GM23338 (cell line): ENCODE data around the gene SCFD2. TPM values are rescaled to one million over a fixed set of nuclear protein-coding genes. Genes with fewer than 3 reads are reported as not detected.

ENCODE experiments used
- ATAC-seq: fragments of 200-7000 bp; cut with Tn5 transposase; 3 replicates; pipeline ENCODE4 v1.9.1; 2020
- DNase-seq: peaks from one replicate; pipeline ENCODE4 v3.0.0-alpha.2; 2015; ENCODE audit warnings: low spot score
- H2AFZ ChIP-seq: fragments of 200-600 bp; sonication (generic); 2 replicates; pipeline ENCODE4 v1.8.0; 2016; ENCODE audit warnings: antibody characterized with exemption, mild to moderate bottlenecking, moderate library complexity
- H3F3A ChIP-seq: fragments of 200-600 bp; sonication (generic); replicated peaks from 2 replicates; pipeline ENCODE4 v1.8.0; 2017; ENCODE audit warnings: antibody characterized with exemption, mixed run types, low read depth
- H3K27ac ChIP-seq: fragments of 200-600 bp; sonication (generic); 2 replicates; pipeline ENCODE4 v1.6.1; 2016; ENCODE audit warnings: low read depth
- H3K27me3 ChIP-seq: fragments of 200-600 bp; sonication (generic); 2 replicates; pipeline ENCODE4 v1.8.0; 2016; ENCODE audit warnings: mild to moderate bottlenecking, mixed run types, moderate library complexity; ENCODE audit not compliant: insufficient read depth
- H3K36me3 ChIP-seq: fragments of 200-600 bp; sonication (generic); 2 replicates; pipeline ENCODE4 v1.8.0; 2016; ENCODE audit warnings: mild to moderate bottlenecking; ENCODE audit not compliant: insufficient read depth
- H3K4me1 ChIP-seq: fragments of 200-600 bp; sonication (generic); 2 replicates; pipeline ENCODE4 v1.8.0; 2016; ENCODE audit warnings: mild to moderate bottlenecking, moderate library complexity; ENCODE audit not compliant: insufficient read depth
- H3K4me2 ChIP-seq: fragments of 200-600 bp; sonication (generic); 2 replicates; pipeline ENCODE4 v1.7.1; 2017; ENCODE audit warnings: mixed run types
- H3K4me3 ChIP-seq: fragments of 200-600 bp; sonication (generic); 2 replicates; pipeline ENCODE4 v1.6.1; 2016; ENCODE audit warnings: mixed run types
- H3K79me2 ChIP-seq: fragments of 200-600 bp; sonication (generic); replicated peaks from 2 replicates; pipeline ENCODE4 v1.8.0; 2017; ENCODE audit warnings: mild to moderate bottlenecking; ENCODE audit not compliant: insufficient read depth
- H3K9me2 ChIP-seq: fragments of 200-600 bp; sonication (generic); 2 replicates; pipeline ENCODE4 v1.8.0; 2017; ENCODE audit not compliant: insufficient read depth
- H4K20me1 ChIP-seq: fragments of 200-600 bp; sonication (generic); replicated peaks from 2 replicates; pipeline ENCODE4 v1.8.0; 2017; ENCODE audit warnings: mild to moderate bottlenecking; ENCODE audit not compliant: insufficient read depth
- H3K27ac Mint-ChIP-seq: 2 replicates; pipeline ENCODE4 v1.8.0; 2020; ENCODE audit warnings: inconsistent platforms, mild to moderate bottlenecking, moderate library complexity, mixed read lengths
- H3K27me3 Mint-ChIP-seq: 3 replicates; pipeline ENCODE4 v1.8.0; 2022; ENCODE audit warnings: low read depth, mild to moderate bottlenecking, moderate library complexity, mixed read lengths, inconsistent platforms; ENCODE audit not compliant: insufficient read depth, poor library complexity
- H3K36me3 Mint-ChIP-seq: 3 replicates; pipeline ENCODE4 v1.8.0; 2021; ENCODE audit warnings: low read depth, mild to moderate bottlenecking, inconsistent platforms, moderate library complexity, mixed read lengths
- H3K4me1 Mint-ChIP-seq: 3 replicates; pipeline ENCODE4 v1.8.0; 2020; ENCODE audit warnings: mild to moderate bottlenecking, inconsistent platforms, mixed read lengths
- H3K4me3 Mint-ChIP-seq: 3 replicates; pipeline ENCODE4 v1.8.0; 2021; ENCODE audit warnings: moderate library complexity, mild to moderate bottlenecking, inconsistent platforms, mixed read lengths
- H3K9me3 Mint-ChIP-seq: 3 replicates; pipeline ENCODE4 v1.8.0; 2020; ENCODE audit warnings: moderate library complexity, mild to moderate bottlenecking, inconsistent platforms, mixed read lengths
- CREB1 ChIP-seq: fragments of 250-450 bp; sonication (Bioruptor Pico); IDR thresholded peaks from 2 replicates; pipeline ENCODE4 v1.5.0; 2020; ENCODE audit warnings: low read depth, mild to moderate bottlenecking, moderate library complexity
- EZH2 ChIP-seq: fragments of 200-600 bp; sonication (generic); IDR thresholded peaks from one replicate; pipeline ENCODE4 v1.8.0; 2017; ENCODE audit warnings: antibody characterized with exemption, mild to moderate bottlenecking, low read depth; ENCODE audit not compliant: unreplicated experiment
- EZH2phosphoT487 ChIP-seq: fragments of 200-600 bp; sonication (generic); IDR thresholded peaks from one replicate; pipeline ENCODE4 v1.8.1; 2018; ENCODE audit warnings: antibody characterized with exemption; ENCODE audit not compliant: unreplicated experiment
- JUNB ChIP-seq: IDR thresholded peaks from one replicate; pipeline ENCODE4 v1.6.1; 2016; ENCODE audit warnings: antibody characterized with exemption; ENCODE audit not compliant: unreplicated experiment
- NANOG ChIP-seq: IDR thresholded peaks from 2 replicates; pipeline ENCODE4 v1.6.1; 2016; ENCODE audit warnings: antibody characterized with exemption, borderline replicate concordance
- POLR2AphosphoS5 ChIP-seq: IDR thresholded peaks from 2 replicates; pipeline ENCODE4 v1.6.1; 2016; ENCODE audit warnings: antibody characterized with exemption, low read depth
- REST ChIP-seq: IDR thresholded peaks from one replicate; pipeline ENCODE4 v1.6.1; 2018; ENCODE audit warnings: antibody characterized with exemption; ENCODE audit not compliant: unreplicated experiment
- STAT1 ChIP-seq: IDR thresholded peaks from one replicate; pipeline ENCODE4 v1.6.1; 2016; ENCODE audit warnings: antibody characterized with exemption; ENCODE audit not compliant: unreplicated experiment
- ZNF114 ChIP-seq: fragments of 250-450 bp; sonication (Bioruptor Pico); IDR thresholded peaks from 2 replicates; pipeline ENCODE4 v1.5.0; 2020; ENCODE audit warnings: mild to moderate bottlenecking, moderate library complexity
- ZNF331 ChIP-seq: fragments of 250-450 bp; sonication (Bioruptor Pico); IDR thresholded peaks from 2 replicates; pipeline ENCODE4 v1.5.0; 2020; ENCODE audit warnings: low read depth, mild to moderate bottlenecking, moderate library complexity
- polyA plus RNA-seq: library from polyadenylated mRNA; unstranded; fragments of >200 nt; fragmentation: Nextera tagmentation; extraction: Ambion mirVana; gene quantifications from 2 replicates; pipeline ENCODE4 v1.2.1, GENCODE V29; 2016
- total RNA-seq: library from RNA; depleted of rRNA; stranded (reverse); fragments of >200 nt; shearing (Covaris generic); gene quantifications from 2 replicates; pipeline ENCODE4 v1.2.3, GENCODE V29; 2014
- TF ChIP-seq, protein P1 (sequence below): fragments of 250-450 bp; sonication (Bioruptor Pico); IDR thresholded peaks from 2 replicates; pipeline ENCODE4 v1.5.0; 2020; ENCODE audit warnings: mild to moderate bottlenecking, moderate library complexity
- TF ChIP-seq, protein P2 (sequence below), 2 experiments: fragments of 200-600 bp in 1 of 2; sonication (generic) in 1 of 2; conservative IDR thresholded peaks; 2 replicates each; pipeline versions ENCODE4 v1.5.1 to v1.6.1; 2016 to 2017; ENCODE audit warnings: antibody characterized with exemption in 2 of 2, low read depth in 2 of 2, mild to moderate bottlenecking in 2 of 2, moderate library complexity in 1 of 2
- TF ChIP-seq, protein P3 (sequence below): IDR thresholded peaks from 2 replicates; pipeline ENCODE4 v1.6.1; 2016; ENCODE audit warnings: antibody characterized with exemption

Gene SCFD2
- total and polyA plus RNA-seq, 2 experiments from 2014 or later, result 5.7 to 17.5 TPM

DNA sequence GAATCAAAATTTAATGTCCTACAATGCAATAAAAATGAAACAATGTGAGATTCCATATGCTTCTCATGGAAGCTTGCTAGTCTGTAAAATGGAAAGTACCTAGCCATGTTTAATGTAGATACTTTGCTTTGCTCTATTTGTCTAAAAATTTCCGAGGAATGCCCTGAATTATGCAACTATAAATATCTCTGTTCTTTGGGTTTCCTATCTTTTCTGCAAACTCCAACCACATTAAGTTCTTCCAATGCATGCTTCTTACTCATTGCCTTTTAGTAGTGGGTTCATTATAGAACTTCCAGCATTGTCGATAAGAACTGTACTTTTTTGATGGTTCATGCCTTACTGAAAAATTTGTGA, 325.4 kb downstream of the SCFD2 start:
- ATAC-seq, result no peak
- H3K4me3 ChIP-seq, result no peak overlapping the region
- no peak overlapping the region for H3K27ac ChIP-seq
- H2AFZ ChIP-seq, result no peak overlapping the region
- no peaks in the 10 kb centered on the region for H3K36me3 ChIP-seq
- no peak overlapping the region for H3K27ac Mint-ChIP-seq
- no peaks in the 10 kb centered on the region for H3K79me2 ChIP-seq
- no peaks in the 10 kb centered on the region for H3F3A ChIP-seq
- no peak overlapping the region for H3K4me2 ChIP-seq
- H3K9me2 ChIP-seq, result no peaks in the 10 kb centered on the region
- TF ChIP-seq, protein P1, sequence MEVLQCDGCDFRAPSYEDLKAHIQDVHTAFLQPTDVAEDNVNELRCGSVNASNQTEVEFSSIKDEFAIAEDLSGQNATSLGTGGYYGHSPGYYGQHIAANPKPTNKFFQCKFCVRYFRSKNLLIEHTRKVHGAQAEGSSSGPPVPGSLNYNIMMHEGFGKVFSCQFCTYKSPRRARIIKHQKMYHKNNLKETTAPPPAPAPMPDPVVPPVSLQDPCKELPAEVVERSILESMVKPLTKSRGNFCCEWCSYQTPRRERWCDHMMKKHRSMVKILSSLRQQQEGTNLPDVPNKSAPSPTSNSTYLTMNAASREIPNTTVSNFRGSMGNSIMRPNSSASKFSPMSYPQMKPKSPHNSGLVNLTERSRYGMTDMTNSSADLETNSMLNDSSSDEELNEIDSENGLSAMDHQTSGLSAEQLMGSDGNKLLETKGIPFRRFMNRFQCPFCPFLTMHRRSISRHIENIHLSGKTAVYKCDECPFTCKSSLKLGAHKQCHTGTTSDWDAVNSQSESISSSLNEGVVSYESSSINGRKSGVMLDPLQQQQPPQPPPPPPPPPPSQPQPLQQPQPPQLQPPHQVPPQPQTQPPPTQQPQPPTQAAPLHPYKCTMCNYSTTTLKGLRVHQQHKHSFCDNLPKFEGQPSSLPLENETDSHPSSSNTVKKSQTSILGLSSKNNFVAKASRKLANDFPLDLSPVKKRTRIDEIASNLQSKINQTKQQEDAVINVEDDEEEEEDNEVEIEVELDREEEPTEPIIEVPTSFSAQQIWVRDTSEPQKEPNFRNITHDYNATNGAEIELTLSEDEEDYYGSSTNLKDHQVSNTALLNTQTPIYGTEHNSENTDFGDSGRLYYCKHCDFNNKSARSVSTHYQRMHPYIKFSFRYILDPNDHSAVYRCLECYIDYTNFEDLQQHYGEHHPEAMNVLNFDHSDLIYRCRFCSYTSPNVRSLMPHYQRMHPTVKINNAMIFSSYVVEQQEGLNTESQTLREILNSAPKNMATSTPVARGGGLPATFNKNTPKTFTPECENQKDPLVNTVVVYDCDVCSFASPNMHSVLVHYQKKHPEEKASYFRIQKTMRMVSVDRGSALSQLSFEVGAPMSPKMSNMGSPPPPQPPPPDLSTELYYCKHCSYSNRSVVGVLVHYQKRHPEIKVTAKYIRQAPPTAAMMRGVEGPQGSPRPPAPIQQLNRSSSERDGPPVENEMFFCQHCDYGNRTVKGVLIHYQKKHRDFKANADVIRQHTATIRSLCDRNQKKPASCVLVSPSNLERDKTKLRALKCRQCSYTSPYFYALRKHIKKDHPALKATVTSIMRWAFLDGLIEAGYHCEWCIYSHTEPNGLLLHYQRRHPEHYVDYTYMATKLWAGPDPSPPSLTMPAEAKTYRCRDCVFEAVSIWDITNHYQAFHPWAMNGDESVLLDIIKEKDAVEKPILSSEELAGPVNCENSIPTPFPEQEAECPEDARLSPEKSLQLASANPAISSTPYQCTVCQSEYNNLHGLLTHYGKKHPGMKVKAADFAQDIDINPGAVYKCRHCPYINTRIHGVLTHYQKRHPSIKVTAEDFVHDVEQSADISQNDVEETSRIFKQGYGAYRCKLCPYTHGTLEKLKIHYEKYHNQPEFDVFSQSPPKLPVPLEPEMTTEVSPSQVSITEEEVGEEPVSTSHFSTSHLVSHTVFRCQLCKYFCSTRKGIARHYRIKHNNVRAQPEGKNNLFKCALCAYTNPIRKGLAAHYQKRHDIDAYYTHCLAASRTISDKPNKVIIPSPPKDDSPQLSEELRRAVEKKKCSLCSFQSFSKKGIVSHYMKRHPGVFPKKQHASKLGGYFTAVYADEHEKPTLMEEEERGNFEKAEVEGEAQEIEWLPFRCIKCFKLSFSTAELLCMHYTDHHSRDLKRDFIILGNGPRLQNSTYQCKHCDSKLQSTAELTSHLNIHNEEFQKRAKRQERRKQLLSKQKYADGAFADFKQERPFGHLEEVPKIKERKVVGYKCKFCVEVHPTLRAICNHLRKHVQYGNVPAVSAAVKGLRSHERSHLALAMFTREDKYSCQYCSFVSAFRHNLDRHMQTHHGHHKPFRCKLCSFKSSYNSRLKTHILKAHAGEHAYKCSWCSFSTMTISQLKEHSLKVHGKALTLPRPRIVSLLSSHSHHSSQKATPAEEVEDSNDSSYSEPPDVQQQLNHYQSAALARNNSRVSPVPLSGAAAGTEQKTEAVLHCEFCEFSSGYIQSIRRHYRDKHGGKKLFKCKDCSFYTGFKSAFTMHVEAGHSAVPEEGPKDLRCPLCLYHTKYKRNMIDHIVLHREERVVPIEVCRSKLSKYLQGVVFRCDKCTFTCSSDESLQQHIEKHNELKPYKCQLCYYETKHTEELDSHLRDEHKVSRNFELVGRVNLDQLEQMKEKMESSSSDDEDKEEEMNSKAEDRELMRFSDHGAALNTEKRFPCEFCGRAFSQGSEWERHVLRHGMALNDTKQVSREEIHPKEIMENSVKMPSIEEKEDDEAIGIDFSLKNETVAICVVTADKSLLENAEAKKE (CRISPR knock-in tag), result no peak
- no peak for TF ChIP-seq REST
- TF ChIP-seq POLR2AphosphoS5, result no peak
- no peak for TF ChIP-seq NANOG
- TF ChIP-seq ZNF331 (CRISPR knock-in tag), result no peak
- TF ChIP-seq EZH2phosphoT487, result no peak
- no peak for TF ChIP-seq ZNF114 (CRISPR knock-in tag)
- TF ChIP-seq, protein P2, sequence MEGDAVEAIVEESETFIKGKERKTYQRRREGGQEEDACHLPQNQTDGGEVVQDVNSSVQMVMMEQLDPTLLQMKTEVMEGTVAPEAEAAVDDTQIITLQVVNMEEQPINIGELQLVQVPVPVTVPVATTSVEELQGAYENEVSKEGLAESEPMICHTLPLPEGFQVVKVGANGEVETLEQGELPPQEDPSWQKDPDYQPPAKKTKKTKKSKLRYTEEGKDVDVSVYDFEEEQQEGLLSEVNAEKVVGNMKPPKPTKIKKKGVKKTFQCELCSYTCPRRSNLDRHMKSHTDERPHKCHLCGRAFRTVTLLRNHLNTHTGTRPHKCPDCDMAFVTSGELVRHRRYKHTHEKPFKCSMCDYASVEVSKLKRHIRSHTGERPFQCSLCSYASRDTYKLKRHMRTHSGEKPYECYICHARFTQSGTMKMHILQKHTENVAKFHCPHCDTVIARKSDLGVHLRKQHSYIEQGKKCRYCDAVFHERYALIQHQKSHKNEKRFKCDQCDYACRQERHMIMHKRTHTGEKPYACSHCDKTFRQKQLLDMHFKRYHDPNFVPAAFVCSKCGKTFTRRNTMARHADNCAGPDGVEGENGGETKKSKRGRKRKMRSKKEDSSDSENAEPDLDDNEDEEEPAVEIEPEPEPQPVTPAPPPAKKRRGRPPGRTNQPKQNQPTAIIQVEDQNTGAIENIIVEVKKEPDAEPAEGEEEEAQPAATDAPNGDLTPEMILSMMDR (conservative IDR thresholded peaks at IDR 0.05; ENCODE audit: low read depth in 2 of 2), result no peak
- no peak for TF ChIP-seq STAT1
- no peak for TF ChIP-seq EZH2
- TF ChIP-seq, protein P3, sequence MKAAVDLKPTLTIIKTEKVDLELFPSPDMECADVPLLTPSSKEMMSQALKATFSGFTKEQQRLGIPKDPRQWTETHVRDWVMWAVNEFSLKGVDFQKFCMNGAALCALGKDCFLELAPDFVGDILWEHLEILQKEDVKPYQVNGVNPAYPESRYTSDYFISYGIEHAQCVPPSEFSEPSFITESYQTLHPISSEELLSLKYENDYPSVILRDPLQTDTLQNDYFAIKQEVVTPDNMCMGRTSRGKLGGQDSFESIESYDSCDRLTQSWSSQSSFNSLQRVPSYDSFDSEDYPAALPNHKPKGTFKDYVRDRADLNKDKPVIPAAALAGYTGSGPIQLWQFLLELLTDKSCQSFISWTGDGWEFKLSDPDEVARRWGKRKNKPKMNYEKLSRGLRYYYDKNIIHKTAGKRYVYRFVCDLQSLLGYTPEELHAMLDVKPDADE, result no peak
- TF ChIP-seq JUNB, result no peak
- no peak for TF ChIP-seq CREB1 (CRISPR knock-in tag)
- no peaks in the 10 kb centered on the region for H3K27me3 ChIP-seq
- H3K36me3 Mint-ChIP-seq, result peaks cover 3% of the 10 kb centered on the region; the same call in 2 of the 3 replicates
- H3K9me3 Mint-ChIP-seq, result peaks cover 6% of the 10 kb centered on the region
- peaks cover 4% of the 10 kb centered on the region; the same call in 2 of the 3 replicates for H3K4me1 Mint-ChIP-seq
- no peaks in the 10 kb centered on the region for H4K20me1 ChIP-seq
- no peak overlapping the region for H3K4me3 Mint-ChIP-seq
- no peak for DNase-seq
- H3K4me1 ChIP-seq, result 0 out of 2 replicates have a peak, but pooled peaks cover 6% of the 10 kb centered on the region
- H3K27me3 Mint-ChIP-seq, result peaks cover 4% of the 10 kb centered on the region
